SK-N-SH (cell line): ENCODE results near the gene ZDHHC11. TPM values are rescaled to one million over a fixed set of nuclear protein-coding genes. Genes with fewer than 3 reads are reported as not detected.

Experiments
- CTCF ChIA-PET: fragments of 300-600, 350-600 bp; formaldehyde crosslinking; extraction: SDS; loops from one replicate; lab custom pipeline; 2021; lab: Yijun Ruan, JAX
- POLR2A ChIA-PET: fragments of 350-600 bp; sonication (Branson Sonifier 250); formaldehyde crosslinking; extraction: SDS; loops from one replicate; lab custom pipeline; 2020; ENCODE audit warnings: antibody characterized with exemption, inconsistent platforms; lab: Yijun Ruan, JAX
- DNase-seq: peaks from one replicate; pipeline ENCODE4 v3.0.0; 2012
- H2AFZ ChIP-seq: fragments of 200-600 bp; sonication (generic); 2 replicates; pipeline ENCODE4 v1.8.1; 2016; ENCODE audit warnings: antibody characterized with exemption, mild to moderate bottlenecking, low read depth
- H3F3A ChIP-seq: fragments of 200-600 bp; sonication (generic); replicated peaks from 2 replicates; pipeline ENCODE3; 2016; ENCODE audit warnings: antibody characterized with exemption, mild to moderate bottlenecking; ENCODE audit not compliant: insufficient read depth
- H3K27ac ChIP-seq, 2 experiments: fragments of 200-500 bp in 1 of 2; fragments of 200-600 bp in 1 of 2; sonication (Bioruptor generic) in 1 of 2; sonication (generic), shearing (Covaris generic) in 1 of 2; 2 replicates each; pipeline versions ENCODE4 v1.5.1 to v1.6.1; 2014 to 2016; ENCODE audit warnings: low read depth in 2 of 2, inconsistent platforms in 1 of 2, low read length in 1 of 2, mild to moderate bottlenecking in 1 of 2, mixed read lengths in 1 of 2
- H3K27me3 ChIP-seq: fragments of 200-600 bp; sonication (generic), shearing (Covaris generic); 2 replicates; pipeline ENCODE4 v1.6.1; 2016; ENCODE audit warnings: mixed run types; ENCODE audit not compliant: insufficient read depth
- H3K36me3 ChIP-seq, 2 experiments: fragments of 200-500 bp in 1 of 2; fragments of 200-600 bp in 1 of 2; sonication (Bioruptor generic) in 1 of 2; sonication (generic) in 1 of 2; replicated peaks in 1 of 2; 2 replicates each; pipeline versions ENCODE3 to v1.5.1; 2014 to 2016; ENCODE audit warnings: low read length in 1 of 2, mild to moderate bottlenecking in 1 of 2; ENCODE audit not compliant: insufficient read depth in 2 of 2, control insufficient read depth in 1 of 2
- H3K4me1 ChIP-seq, 2 experiments: fragments of 200-500 bp in 1 of 2; fragments of 200-600 bp in 1 of 2; sonication (Bioruptor generic) in 1 of 2; sonication (generic), shearing (Covaris generic) in 1 of 2; 2 replicates each; pipeline versions ENCODE4 v1.5.1 to v1.6.1; 2014 to 2016; ENCODE audit warnings: low read depth in 1 of 2, low read length in 1 of 2, mixed run types in 1 of 2; ENCODE audit not compliant: insufficient read depth in 2 of 2, control insufficient read depth in 1 of 2
- H3K4me2 ChIP-seq: fragments of 200-600 bp; sonication (generic), shearing (Covaris generic); 2 replicates; pipeline ENCODE4 v1.6.1; 2017; ENCODE audit warnings: mixed run types
- H3K4me3 ChIP-seq, 2 experiments: fragments of 200-500 bp in 1 of 2; fragments of 200-600 bp in 1 of 2; sonication (Bioruptor generic) in 1 of 2; sonication (generic), shearing (Covaris generic) in 1 of 2; 2 replicates each; pipeline versions ENCODE4 v1.5.1 to v1.8.1; 2014 to 2016; ENCODE audit warnings: low read depth in 2 of 2, inconsistent platforms in 1 of 2, low read length in 1 of 2, mild to moderate bottlenecking in 1 of 2, mixed read lengths in 1 of 2, moderate library complexity in 1 of 2
- H3K79me2 ChIP-seq: fragments of 200-600 bp; sonication (generic); 2 replicates; pipeline ENCODE4 v1.8.1; 2017; ENCODE audit warnings: mild to moderate bottlenecking; ENCODE audit not compliant: insufficient read depth
- H3K9ac ChIP-seq: fragments of 200-600 bp; sonication (generic); 2 replicates; pipeline ENCODE4 v1.6.1; 2017; ENCODE audit warnings: mixed run types
- H3K9me2 ChIP-seq: fragments of 200-600 bp; sonication (generic); 2 replicates; pipeline ENCODE4 v1.6.1; 2017; ENCODE audit warnings: mixed run types
- H3K9me3 ChIP-seq: fragments of 200-600 bp; sonication (generic); 2 replicates; pipeline ENCODE4 v1.6.1; 2017; ENCODE audit warnings: mixed run types, mild to moderate bottlenecking, moderate library complexity
- H4K20me1 ChIP-seq: fragments of 200-600 bp; sonication (generic); 2 replicates; pipeline ENCODE4 v1.6.1; 2017; ENCODE audit warnings: mild to moderate bottlenecking, mixed run types; ENCODE audit not compliant: insufficient read depth
- CHD2 ChIP-seq: fragments of 150-350 bp; IDR thresholded peaks from 2 replicates; pipeline ENCODE4 v1.6.1; 2018; ENCODE audit warnings: low read length; ENCODE audit not compliant: partially characterized antibody
- ELF1 ChIP-seq: IDR thresholded peaks from 2 replicates; pipeline ENCODE4 v1.4.0; 2012
- EP300 ChIP-seq, 2 experiments: IDR thresholded peaks; 2 replicates each; pipeline versions ENCODE4 v1.4.0 to v1.6.1; 2012; ENCODE audit warnings: borderline replicate concordance in 1 of 2, low read depth in 1 of 2, low read length in 1 of 2
- FOSL2 ChIP-seq: IDR thresholded peaks from 2 replicates; pipeline ENCODE4 v1.4.0; 2012; ENCODE audit warnings: low read depth, mild to moderate bottlenecking, moderate library complexity, borderline replicate concordance
- FOXJ3 ChIP-seq: sonication (generic); formaldehyde crosslinking; IDR thresholded peaks from 2 replicates; pipeline ENCODE4 v1.5.1; 2020; ENCODE audit warnings: mild to moderate bottlenecking, missing genetic modification reagents
- FOXM1 ChIP-seq: IDR thresholded peaks from 2 replicates; pipeline ENCODE4 v1.4.0; 2012; ENCODE audit warnings: low read depth, mild to moderate bottlenecking
- MEF2A ChIP-seq: IDR thresholded peaks from 2 replicates; pipeline ENCODE4 v1.4.0; 2012; ENCODE audit warnings: low read depth, borderline replicate concordance
- MXI1 ChIP-seq: IDR thresholded peaks from 2 replicates; pipeline ENCODE4 v1.6.1; 2012; ENCODE audit warnings: mild to moderate bottlenecking, low read depth, low read length, improper control_type of control experiment
- NFIC ChIP-seq: IDR thresholded peaks from 2 replicates; pipeline ENCODE4 v1.4.0; 2012; ENCODE audit warnings: borderline replicate concordance
- POLR2AphosphoS5 ChIP-seq: IDR thresholded peaks from 2 replicates; pipeline ENCODE4 v1.6.1; 2012; ENCODE audit warnings: low read depth, low read length
- RAD21 ChIP-seq: IDR thresholded peaks from 2 replicates; pipeline ENCODE4 v1.6.1; 2012; ENCODE audit warnings: mild to moderate bottlenecking, low read length
- RFX5 ChIP-seq: IDR thresholded peaks from 2 replicates; pipeline ENCODE4 v1.6.1; 2012; ENCODE audit warnings: mild to moderate bottlenecking, improper control_type of control experiment, low read length
- RXRA ChIP-seq: IDR thresholded peaks from 2 replicates; pipeline ENCODE4 v1.4.0; 2012; ENCODE audit warnings: low read depth, mild to moderate bottlenecking, borderline replicate concordance
- SIN3A ChIP-seq: IDR thresholded peaks from 2 replicates; pipeline ENCODE4 v1.6.1; 2012; ENCODE audit warnings: low read depth, mild to moderate bottlenecking, low read length, moderate library complexity, borderline replicate concordance
- TEAD4 ChIP-seq: IDR thresholded peaks from 2 replicates; pipeline ENCODE4 v1.4.0; 2012; ENCODE audit warnings: mild to moderate bottlenecking, borderline replicate concordance; ENCODE audit not compliant: insufficient read depth
- YY1 ChIP-seq: IDR thresholded peaks from 2 replicates; pipeline ENCODE4 v1.4.0; 2012; ENCODE audit warnings: low read depth, mild to moderate bottlenecking
- WGBS: methylation state at CpG from one replicate; pipeline ENCODE4 v1.1.6; 2017; ENCODE audit warnings: low lambda C conversion rate; 5-methylcytosine and 5-hydroxymethylcytosine counted together
- polyA plus RNA-seq, 3 experiments: library from polyadenylated mRNA; depleted of rRNA; stranded (reverse); fragments of >200 nt; gene quantifications; 2 replicates each; pipeline ENCODE4 v1.2.3, GENCODE V29; 2012
- TF ChIP-seq, protein P1 (sequence below): IDR thresholded peaks from 2 replicates; pipeline ENCODE4 v1.4.0; 2012; ENCODE audit warnings: low read depth, borderline replicate concordance
- TF ChIP-seq, protein P2 (sequence below): IDR thresholded peaks from 2 replicates; pipeline ENCODE4 v1.6.1; 2012; ENCODE audit warnings: mild to moderate bottlenecking, low read depth, low read length, moderate library complexity
- TF ChIP-seq, protein P3 (sequence below): IDR thresholded peaks from 2 replicates; pipeline ENCODE4 v1.4.0; 2012; ENCODE audit warnings: low read depth

ZDHHC11 gene
- polyA plus RNA-seq, 1 of the 3 experiments (the other 2 are of a cell fraction), result 0.76 TPM

DNA sequence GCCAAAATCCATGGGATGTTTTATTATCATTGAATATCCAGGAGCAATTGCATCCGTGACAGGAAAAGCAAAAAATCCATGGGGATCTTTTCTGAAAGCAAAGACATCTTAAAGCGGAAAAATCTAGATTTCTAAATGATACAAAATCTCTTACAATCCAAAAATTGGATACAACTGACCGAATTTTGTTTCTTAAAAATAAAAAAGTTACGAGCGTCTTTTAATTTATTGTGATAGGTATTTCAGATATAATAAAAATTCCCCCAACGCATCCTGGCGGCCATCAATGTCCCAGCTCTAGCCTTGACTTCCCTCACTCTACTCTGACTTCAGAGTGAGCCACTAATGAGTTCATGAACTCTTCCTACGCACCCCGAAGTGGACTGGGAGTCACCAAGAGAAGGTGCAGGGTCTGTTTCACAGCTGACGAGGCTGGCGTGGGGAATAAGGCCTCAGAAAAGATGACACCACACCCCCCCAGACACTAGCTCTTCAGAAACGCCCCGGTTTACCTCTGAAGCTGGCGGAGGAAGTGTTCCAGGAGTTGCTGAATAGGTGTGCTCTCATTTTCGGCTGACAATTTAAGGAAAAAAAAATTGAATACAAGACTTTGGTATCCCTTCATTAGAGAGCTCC, 38.4 kb upstream of the ZDHHC11 start:
- Histone ChIP-seq H3K9me2 (no peaks in the 10 kb centered on the region), H3F3A (no peaks in the 10 kb centered on the region), H3K4me1 (peaks cover 12 to 26% of the 10 kb centered on the region in 2 experiments; a peak in 3 of 4 replicates), H3K9ac (no peak overlapping the region), H3K79me2 (peaks cover 89% of the 10 kb centered on the region), H3K36me3 (peaks cover 55 to 62% of the 10 kb centered on the region in 2 experiments), H3K9me3 (no peaks in the 10 kb centered on the region), H3K27me3 (no peaks in the 10 kb centered on the region), H4K20me1 (peaks cover 10% of the 10 kb centered on the region; the same call in 1 of the 2 replicates), H3K4me2 (no peak overlapping the region; the same call in 1 of the 2 replicates)
- DNase-seq, result no peak
- CTCF ChIA-PET, result interaction anchor here (1.6 kb wide), 1 partner anchor 13 kb away, joined by 5 read pairs; no protein-coding TSS in a partner anchor
- WGBS, result 96% methylated on average over 15 of the region's 15 CpGs
- TF ChIP-seq ELF1 (no peak), POLR2AphosphoS5 (no peak), MEF2A (no peak), TEAD4 (no peak), SIN3A (no peak), FOSL2 (no peak), CHD2 (no peak), RAD21 (no peak), FOXJ3 (no peak), RXRA (no peak), EP300 (IDR thresholded peaks at IDR 0.05; ENCODE audit: borderline replicate concordance in 1 of 2, low read depth in 1 of 2, low read length in 1 of 2) (no peak), RFX5 (no peak), MXI1 (no peak), NFIC (no peak), YY1 (no peak), FOXM1 (no peak)
- TF ChIP-seq, protein P1, sequence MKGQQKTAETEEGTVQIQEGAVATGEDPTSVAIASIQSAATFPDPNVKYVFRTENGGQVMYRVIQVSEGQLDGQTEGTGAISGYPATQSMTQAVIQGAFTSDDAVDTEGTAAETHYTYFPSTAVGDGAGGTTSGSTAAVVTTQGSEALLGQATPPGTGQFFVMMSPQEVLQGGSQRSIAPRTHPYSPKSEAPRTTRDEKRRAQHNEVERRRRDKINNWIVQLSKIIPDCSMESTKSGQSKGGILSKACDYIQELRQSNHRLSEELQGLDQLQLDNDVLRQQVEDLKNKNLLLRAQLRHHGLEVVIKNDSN, result no peak
- TF ChIP-seq, protein P2, sequence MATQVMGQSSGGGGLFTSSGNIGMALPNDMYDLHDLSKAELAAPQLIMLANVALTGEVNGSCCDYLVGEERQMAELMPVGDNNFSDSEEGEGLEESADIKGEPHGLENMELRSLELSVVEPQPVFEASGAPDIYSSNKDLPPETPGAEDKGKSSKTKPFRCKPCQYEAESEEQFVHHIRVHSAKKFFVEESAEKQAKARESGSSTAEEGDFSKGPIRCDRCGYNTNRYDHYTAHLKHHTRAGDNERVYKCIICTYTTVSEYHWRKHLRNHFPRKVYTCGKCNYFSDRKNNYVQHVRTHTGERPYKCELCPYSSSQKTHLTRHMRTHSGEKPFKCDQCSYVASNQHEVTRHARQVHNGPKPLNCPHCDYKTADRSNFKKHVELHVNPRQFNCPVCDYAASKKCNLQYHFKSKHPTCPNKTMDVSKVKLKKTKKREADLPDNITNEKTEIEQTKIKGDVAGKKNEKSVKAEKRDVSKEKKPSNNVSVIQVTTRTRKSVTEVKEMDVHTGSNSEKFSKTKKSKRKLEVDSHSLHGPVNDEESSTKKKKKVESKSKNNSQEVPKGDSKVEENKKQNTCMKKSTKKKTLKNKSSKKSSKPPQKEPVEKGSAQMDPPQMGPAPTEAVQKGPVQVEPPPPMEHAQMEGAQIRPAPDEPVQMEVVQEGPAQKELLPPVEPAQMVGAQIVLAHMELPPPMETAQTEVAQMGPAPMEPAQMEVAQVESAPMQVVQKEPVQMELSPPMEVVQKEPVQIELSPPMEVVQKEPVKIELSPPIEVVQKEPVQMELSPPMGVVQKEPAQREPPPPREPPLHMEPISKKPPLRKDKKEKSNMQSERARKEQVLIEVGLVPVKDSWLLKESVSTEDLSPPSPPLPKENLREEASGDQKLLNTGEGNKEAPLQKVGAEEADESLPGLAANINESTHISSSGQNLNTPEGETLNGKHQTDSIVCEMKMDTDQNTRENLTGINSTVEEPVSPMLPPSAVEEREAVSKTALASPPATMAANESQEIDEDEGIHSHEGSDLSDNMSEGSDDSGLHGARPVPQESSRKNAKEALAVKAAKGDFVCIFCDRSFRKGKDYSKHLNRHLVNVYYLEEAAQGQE, result no peak
- TF ChIP-seq, protein P3, sequence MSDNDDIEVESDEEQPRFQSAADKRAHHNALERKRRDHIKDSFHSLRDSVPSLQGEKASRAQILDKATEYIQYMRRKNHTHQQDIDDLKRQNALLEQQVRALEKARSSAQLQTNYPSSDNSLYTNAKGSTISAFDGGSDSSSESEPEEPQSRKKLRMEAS, result no peak
- TF ChIP-seq, all 33 proteins: peak for 0
- POLR2A ChIA-PET, result no interaction called here
- Histone ChIP-seq H3K4me3 (no peak overlapping the region), H2AFZ (no peak overlapping the region), H3K27ac (no peak overlapping the region)
